Measurements from ENCODE around the gene NSUN2.
A peak's percentile ranks its signal among the peaks of the same experiment; 100 is the strongest.
"Not testable (repeated sequence)": the region's sequence is repeated elsewhere in the genome, so short reads cannot be mapped to it uniquely, and the experiment has no call there.

NSUN2 gene

DNA sequence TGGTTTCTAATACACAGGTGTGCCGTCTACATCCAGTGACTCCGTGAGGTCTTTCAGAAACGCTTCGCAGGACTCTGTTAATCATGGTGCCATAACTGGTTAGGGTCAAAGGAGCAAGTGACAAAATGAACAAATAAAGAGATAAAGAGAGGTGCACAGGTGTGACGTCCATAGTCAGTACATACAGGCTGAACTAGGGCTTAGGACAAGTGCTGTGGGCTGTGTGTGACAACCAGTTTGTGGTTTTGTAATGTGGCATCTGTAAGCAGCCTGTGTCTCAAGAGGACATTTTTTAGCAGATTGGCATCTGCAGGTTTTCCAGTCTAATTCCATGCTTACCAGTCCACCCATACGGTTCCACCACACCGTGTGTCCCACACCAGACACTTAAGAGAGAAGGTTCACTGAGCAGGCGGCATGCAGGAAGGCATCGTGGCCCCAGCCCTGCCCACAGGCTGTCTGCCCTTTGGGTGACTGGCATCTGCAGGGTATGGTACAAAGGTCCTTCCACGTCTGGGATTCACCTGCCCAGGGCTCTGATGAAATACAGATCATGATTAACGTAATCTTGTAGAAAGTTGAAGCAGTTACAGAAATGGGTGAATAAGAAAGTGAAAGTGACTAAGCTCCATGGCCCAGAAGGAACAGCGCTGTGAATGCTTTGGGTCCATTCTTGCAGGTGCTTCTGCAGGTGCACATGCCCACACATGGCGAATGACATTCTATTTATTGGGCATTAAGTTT, 27.3 kb upstream of the NSUN2 start:
- Mint-ChIP-seq H3K27me3 (no peaks in the 10 kb centered on the region), H3K27ac (peak overlapping the region; percentile 13), H3K36me3 (ENCODE audit: low read depth) (peaks cover 50% of the 10 kb centered on the region), H3K4me3 (peak overlapping the region; percentile 23), H3K4me1 (ENCODE audit: low read depth) (peaks cover 11% of the 10 kb centered on the region), H3K9me3 (peaks cover 14% of the 10 kb centered on the region)

DNA sequence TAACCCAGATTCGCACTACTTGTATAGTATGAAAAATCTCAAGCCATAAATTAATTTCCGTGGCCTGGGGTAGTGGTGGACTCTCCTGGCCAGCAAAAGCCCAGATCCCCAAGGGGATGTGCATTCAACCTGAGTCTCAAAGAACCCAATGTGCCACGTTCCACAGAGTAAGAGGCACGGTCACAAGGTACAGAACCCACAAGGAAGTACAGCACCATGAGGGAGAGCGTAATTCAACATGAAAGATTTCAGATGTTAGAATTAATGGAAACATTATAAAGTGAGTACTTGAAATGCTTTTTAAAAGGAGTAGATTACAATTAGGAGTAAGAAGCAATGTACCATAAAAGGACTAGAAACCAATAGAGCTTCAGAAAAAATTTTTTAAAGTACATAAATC, 23.8 kb upstream of the NSUN2 start:
- Mint-ChIP-seq H3K4me3 (no peak overlapping the region), H3K9me3 (peaks cover 14% of the 10 kb centered on the region), H3K4me1 (ENCODE audit: low read depth) (peaks cover 11% of the 10 kb centered on the region), H3K27me3 (no peaks in the 10 kb centered on the region), H3K36me3 (ENCODE audit: low read depth) (peaks cover 56% of the 10 kb centered on the region), H3K27ac (no peak overlapping the region)

DNA sequence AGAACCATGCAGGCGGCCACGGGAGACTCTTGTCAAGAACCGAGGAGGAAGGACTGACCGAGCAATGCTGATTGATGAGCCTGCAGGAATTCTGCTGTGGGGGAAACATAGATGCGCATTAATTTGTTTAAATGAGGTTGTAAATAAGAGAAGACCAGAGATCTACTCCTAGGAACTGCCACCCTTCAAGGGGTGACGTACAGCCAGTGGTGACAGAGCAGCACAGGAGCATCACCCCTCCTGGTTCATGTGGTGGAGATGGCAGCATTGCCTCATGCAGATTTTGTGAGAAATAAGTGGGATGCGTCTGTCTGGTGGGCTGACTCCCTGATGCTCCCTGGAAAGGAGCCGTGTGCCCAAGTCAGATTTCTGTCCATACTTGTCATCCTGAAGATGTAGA, 22.6 kb upstream of the NSUN2 start:
- Mint-ChIP-seq H3K36me3 (ENCODE audit: low read depth) (peaks cover 51% of the 10 kb centered on the region), H3K27me3 (no peaks in the 10 kb centered on the region), H3K4me3 (no peak overlapping the region), H3K9me3 (peaks cover 14% of the 10 kb centered on the region), H3K4me1 (ENCODE audit: low read depth) (peaks cover 7% of the 10 kb centered on the region), H3K27ac (no peak overlapping the region)

DNA sequence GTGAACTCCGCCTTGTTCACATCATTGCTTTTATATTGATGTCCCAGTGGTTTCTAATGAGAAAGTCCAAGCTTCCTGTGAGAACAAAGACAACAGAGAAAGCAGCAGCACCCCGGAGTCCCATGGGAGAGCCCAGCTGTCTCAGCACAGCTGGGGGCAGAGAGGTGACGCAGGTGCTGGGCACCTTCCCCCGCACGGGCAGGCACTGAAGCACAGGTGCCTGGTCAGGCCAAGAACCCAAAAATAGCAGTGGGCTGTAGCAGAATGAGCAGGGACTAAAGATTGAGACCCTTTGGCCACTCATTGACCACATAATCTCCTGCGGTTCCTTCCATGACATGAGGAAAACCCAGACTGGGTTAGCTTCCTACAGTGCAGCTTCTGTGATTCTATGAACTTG, 19.2 kb upstream of the NSUN2 start:
- no peaks in the 10 kb centered on the region for H3K27me3 Mint-ChIP-seq
- H3K4me3 Mint-ChIP-seq = no peak overlapping the region
- H3K36me3 Mint-ChIP-seq (ENCODE audit: low read depth) = peaks cover 38% of the 10 kb centered on the region
- H3K9me3 Mint-ChIP-seq = peaks cover 14% of the 10 kb centered on the region
- no peak overlapping the region for H3K27ac Mint-ChIP-seq
- no peaks in the 10 kb centered on the region for H3K4me1 Mint-ChIP-seq (ENCODE audit: low read depth)

DNA sequence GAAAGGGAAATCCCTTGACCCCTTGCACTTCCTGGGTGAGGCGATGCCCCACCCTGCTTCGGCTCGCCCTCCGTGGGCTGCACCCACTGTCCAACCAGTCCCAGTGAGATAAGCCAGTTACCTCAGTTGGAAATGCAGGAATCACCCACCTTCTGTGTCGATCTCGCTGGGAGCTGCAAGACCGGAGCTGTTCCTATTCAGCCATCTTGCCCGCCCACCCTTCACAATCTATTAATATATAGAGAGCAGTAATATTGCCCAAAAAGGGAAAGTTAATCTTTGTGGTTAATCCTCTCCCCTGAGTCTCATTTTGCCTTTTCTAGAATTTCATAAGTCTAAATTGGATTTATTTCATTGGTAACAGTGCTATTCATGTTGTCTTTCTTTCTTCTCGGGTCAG, 16.8 kb upstream of the NSUN2 start:
- Mint-ChIP-seq H3K4me1 (ENCODE audit: low read depth) (no peaks in the 10 kb centered on the region), H3K9me3 (no peaks in the 10 kb centered on the region), H3K27me3 (no peaks in the 10 kb centered on the region), H3K4me3 (no peak overlapping the region), H3K27ac (no peak overlapping the region), H3K36me3 (ENCODE audit: low read depth) (peaks cover 24% of the 10 kb centered on the region)

DNA sequence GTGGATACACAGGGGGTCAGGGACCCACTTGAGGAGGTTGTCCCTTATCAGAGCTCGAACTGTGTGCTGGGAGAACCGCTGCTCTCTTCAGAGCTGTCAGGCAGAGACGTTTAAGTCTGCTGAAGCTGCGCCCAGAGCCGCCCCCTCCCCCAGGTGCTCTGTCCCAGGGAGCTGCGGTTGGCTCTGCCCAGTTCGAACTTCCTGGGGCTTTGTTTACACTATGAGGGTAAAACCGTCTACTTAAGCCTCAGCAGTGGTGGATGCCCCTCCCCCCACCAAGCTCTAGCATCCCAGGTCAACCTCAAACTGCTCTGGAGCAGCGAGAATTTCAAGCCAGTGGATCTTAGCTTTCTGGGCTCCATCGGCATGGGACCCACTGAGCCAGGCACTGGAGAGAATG, 16.3 kb upstream of the NSUN2 start:
- H3K9me3 Mint-ChIP-seq = no peaks in the 10 kb centered on the region
- no peaks in the 10 kb centered on the region for H3K4me1 Mint-ChIP-seq (ENCODE audit: low read depth)
- H3K4me3 Mint-ChIP-seq = no peak overlapping the region
- no peaks in the 10 kb centered on the region for H3K27me3 Mint-ChIP-seq
- H3K36me3 Mint-ChIP-seq (ENCODE audit: low read depth) = peaks cover 27% of the 10 kb centered on the region
- H3K27ac Mint-ChIP-seq = no peak overlapping the region

DNA sequence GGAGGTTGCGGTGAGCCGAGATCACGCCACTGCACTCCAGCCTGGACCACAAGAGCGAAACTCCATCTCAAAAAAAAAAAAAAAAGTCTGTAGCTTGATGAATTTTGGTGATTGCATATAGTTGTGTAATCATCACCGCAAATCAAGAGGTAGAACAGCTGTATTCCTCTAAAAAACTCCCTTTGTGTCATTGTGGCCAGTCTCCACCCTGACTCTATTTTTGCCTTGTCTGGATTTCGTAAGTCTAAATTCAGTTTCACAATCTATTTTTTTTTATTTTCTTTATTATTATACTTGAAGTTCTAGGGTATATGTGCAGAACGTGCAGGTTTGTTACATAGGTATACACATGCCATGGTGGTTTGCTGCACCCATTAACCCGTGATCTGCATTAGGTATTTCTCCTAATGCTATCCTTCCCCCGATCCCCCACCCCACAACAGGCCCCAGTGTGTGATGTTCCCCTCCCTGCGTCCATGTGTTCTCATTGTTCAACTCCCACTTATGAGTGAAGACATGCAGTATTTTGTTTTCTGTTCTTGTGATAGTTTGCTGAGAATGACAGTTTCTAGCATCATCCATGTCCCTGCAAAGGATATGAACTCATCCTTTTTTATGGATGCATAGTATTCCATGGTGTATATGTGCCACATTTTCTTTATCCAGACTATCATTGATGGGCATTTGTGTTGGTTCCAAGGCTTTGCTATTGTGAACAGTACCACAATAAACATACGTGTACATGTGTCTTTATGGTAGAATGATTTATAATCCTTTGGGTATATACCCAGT, 12.9 kb upstream of the NSUN2 start:
- not testable (repeated sequence) for H3K4me3 Mint-ChIP-seq; H3K27me3 Mint-ChIP-seq; H3K27ac Mint-ChIP-seq; H3K9me3 Mint-ChIP-seq; H3K4me1 Mint-ChIP-seq (ENCODE audit: low read depth)
- peaks cover 21% of the 10 kb centered on the region for H3K36me3 Mint-ChIP-seq (ENCODE audit: low read depth)

DNA sequence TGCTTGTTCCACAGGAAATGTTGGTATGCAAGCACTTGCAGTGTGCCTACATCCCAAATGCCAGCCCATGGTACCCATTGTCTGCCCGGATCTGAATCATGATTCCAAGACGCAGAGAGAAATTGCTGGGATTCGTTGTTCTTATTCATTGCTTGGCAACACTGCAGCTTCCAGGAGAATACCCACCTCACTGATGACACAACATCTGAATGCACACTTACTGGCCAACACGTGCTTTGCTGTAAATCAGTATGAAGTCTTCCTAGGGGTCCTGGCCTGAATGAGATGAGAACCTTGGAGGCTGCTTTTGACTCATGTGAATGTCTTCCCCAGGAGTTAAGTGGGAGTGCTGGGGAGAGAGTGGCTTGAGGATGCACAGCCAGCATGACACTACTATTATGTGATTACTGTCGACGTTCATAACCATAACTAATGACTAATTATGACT, 12.0 kb upstream of the NSUN2 start:
- no peaks in the 10 kb centered on the region for H3K4me1 Mint-ChIP-seq (ENCODE audit: low read depth)
- peaks cover 18% of the 10 kb centered on the region for H3K36me3 Mint-ChIP-seq (ENCODE audit: low read depth)
- H3K4me3 Mint-ChIP-seq = no peak overlapping the region
- H3K9me3 Mint-ChIP-seq = no peaks in the 10 kb centered on the region
- H3K27me3 Mint-ChIP-seq = no peaks in the 10 kb centered on the region
- no peak overlapping the region for H3K27ac Mint-ChIP-seq

DNA sequence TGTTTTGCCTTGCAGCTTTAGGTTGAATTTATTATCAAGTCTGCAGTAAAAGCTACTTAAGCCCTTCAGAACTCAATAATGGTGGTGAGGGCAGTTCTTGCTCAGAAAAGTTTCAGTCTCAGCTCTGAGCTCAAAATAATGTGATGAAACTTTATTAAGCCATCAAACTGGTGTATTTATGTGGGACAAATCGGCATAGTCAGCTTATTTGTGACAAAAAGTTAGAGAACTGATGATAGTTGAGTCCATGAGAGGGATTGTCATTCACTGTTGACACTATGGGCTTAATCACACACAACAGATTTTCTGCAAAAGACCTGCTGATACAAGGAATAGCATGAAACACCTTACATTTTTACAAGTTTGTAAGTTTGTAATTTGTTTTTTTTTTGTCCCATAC, 9.8 kb upstream of the NSUN2 start:
- Mint-ChIP-seq H3K36me3 (ENCODE audit: low read depth) (peaks cover 15% of the 10 kb centered on the region), H3K27ac (no peak overlapping the region), H3K4me1 (ENCODE audit: low read depth) (peaks cover 6% of the 10 kb centered on the region), H3K4me3 (no peak overlapping the region), H3K9me3 (no peaks in the 10 kb centered on the region), H3K27me3 (no peaks in the 10 kb centered on the region)

DNA sequence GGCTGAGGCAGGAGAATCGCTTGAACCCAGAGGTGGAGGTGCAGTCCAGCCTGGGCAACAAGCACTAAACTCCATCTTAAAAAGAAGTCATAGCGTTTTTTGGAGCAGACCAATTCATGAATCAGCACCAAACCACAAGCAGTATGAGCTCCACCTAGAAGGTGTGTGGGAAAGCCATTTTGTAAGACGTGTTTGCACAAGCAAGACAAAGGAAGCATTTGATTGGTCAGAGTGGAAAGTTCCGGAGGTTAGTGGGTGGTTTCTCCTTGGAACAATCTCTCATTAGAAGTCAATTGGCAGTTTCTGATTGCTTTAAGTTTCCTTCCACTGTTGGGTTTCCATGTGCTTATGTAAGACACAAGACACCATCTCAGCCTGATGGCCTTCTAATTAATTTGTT, 5.4 kb upstream of the NSUN2 start:
- Mint-ChIP-seq H3K9me3 (no peaks in the 10 kb centered on the region), H3K27me3 (no peaks in the 10 kb centered on the region), H3K4me3 (no peak overlapping the region), H3K27ac (no peak overlapping the region), H3K4me1 (ENCODE audit: low read depth) (peaks cover 8% of the 10 kb centered on the region), H3K36me3 (ENCODE audit: low read depth) (no peaks in the 10 kb centered on the region)

DNA sequence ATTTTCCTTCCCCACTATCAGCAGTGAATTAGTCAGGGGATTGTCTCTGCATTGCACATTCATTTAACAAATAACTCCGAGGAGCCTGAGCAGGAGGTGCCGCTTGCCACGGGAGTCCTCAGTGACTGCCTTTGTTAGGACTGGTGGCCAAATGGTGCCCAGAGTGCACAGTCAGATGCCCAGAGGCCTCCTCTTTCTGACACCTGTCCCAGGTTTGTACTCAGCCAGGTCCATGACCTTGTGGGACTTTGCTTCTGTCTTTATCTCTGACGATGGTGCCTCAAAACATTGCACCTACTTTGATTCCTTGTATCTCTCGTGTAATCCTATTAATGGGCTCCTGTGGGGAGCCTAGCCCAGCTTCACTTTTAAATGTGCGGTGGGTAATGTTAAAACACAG, 4.7 kb upstream of the NSUN2 start:
- Mint-ChIP-seq H3K4me3 (no peak overlapping the region), H3K4me1 (ENCODE audit: low read depth) (peaks cover 8% of the 10 kb centered on the region), H3K9me3 (no peaks in the 10 kb centered on the region), H3K27me3 (no peaks in the 10 kb centered on the region), H3K27ac (no peak overlapping the region), H3K36me3 (ENCODE audit: low read depth) (peaks cover under 1% of the 10 kb centered on the region)

DNA sequence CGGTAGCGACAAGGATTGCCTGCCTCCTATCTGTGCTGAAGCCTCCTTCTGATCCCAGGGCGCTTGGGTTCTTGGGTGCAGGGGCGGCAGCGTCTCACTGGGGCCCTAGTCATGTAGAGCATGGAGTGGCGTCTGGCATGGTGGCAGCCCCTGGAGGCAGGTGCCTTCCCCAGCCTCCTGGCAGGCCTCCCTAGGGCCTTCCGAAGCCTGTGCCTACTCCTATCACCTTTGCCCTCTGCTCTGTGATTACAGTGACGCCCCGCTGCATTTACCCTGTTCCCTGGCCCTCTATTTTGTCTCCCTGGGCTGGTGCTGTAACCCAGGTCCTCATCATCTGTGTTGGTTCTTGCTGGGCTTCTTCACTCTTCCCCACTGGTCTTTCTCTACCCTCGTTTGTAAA, 4.2 kb upstream of the NSUN2 start:
- Mint-ChIP-seq H3K9me3 (no peaks in the 10 kb centered on the region), H3K4me1 (ENCODE audit: low read depth) (peaks cover 13% of the 10 kb centered on the region), H3K27me3 (no peaks in the 10 kb centered on the region), H3K4me3 (no peak overlapping the region), H3K36me3 (ENCODE audit: low read depth) (peaks cover 6% of the 10 kb centered on the region), H3K27ac (no peak overlapping the region)

DNA sequence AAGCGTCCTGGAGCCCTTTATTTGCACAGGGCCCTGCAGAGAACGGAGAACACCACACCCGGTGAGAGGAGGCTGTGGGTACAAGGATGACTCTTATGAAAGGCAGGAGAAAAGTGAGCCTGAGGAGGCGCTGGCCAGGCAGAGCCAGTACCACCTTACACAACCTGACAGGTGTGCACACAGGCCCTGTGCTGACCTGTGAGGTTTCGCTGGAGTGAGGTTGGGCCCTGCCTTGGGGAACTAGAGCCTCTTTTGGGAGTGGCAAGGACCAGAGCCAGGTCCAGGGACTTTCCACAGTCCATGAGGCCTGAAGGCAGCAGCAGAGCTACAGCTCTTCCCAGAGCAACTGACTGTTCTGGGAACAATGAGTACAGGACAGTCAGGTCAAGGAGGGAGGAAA, 3.4 kb upstream of the NSUN2 start:
- no peak overlapping the region for H3K27ac Mint-ChIP-seq
- H3K27me3 Mint-ChIP-seq = no peaks in the 10 kb centered on the region
- peaks cover 20% of the 10 kb centered on the region for H3K4me1 Mint-ChIP-seq (ENCODE audit: low read depth)
- H3K4me3 Mint-ChIP-seq = no peak overlapping the region
- peaks cover 13% of the 10 kb centered on the region for H3K36me3 Mint-ChIP-seq (ENCODE audit: low read depth)
- no peaks in the 10 kb centered on the region for H3K9me3 Mint-ChIP-seq

DNA sequence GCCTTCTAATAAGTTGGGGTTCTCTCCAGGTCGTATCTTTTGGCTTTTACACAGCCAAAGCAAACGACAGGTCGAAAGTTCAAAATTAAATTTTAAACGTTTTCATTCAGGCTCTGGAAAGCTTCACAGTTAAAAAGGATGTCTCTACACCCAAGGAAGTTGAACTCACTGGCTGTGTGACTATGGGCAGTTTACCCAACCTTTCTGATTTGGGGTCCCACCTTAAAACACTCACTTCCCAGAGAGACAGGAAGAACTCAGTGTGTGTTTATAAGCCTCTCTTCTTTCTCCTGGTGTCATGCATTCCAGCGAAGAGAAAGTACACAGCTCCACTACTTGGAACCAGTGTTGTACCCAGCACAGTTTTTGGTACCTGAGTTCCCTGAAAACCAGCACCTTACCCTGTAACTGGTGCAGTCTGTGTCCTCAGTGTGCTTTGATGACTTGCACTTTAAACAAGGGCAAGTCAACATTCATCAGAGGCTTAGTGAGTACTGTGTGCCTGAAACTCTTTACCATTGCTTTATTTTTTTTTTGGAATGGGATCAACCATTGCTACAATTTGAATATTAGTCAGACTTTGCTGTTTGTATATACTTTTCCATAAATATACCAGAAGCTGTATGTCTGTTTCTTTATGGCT, 2.1 kb upstream of the NSUN2 start:
- peak overlapping the region; percentile 100 for H3K4me3 Mint-ChIP-seq
- H3K27me3 Mint-ChIP-seq = no peaks in the 10 kb centered on the region

DNA sequence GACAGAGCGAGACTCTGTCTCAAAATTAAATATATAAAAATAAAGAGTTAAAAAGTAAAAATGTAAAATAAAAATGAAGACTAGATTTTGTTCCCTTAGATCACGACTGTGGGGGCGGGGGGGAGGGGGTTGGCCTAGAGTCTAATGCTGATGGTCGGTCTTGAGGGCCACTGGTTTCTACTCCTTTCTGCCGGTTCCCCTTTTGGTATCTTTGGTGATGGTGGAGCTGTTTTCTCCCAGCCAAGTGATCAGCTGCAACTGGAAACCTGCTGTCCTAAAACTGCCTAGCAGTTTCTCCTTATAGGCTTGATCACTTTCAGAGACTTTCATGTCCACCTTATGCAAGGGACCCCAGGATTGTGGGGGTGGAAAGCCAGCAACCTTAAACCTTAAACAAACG, 1.5 kb upstream of the NSUN2 start:
- no peaks in the 10 kb centered on the region for H3K27me3 Mint-ChIP-seq
- H3K27ac Mint-ChIP-seq = no peak overlapping the region
- peaks cover 33% of the 10 kb centered on the region for H3K36me3 Mint-ChIP-seq (ENCODE audit: low read depth)
- H3K4me3 Mint-ChIP-seq = peak overlapping the region; percentile 100
- no peaks in the 10 kb centered on the region for H3K9me3 Mint-ChIP-seq
- peaks cover 40% of the 10 kb centered on the region for H3K4me1 Mint-ChIP-seq (ENCODE audit: low read depth)

More for the DNA sequence above, 2.1 kb upstream of the NSUN2 start:
- Mint-ChIP-seq H3K27ac (no peak overlapping the region), H3K36me3 (ENCODE audit: low read depth) (peaks cover 27% of the 10 kb centered on the region), H3K4me1 (ENCODE audit: low read depth) (peaks cover 34% of the 10 kb centered on the region), H3K9me3 (no peaks in the 10 kb centered on the region)
